ENCODE data around the gene MT1E. TPM values are rescaled to one million over a fixed set of nuclear protein-coding genes. Genes with fewer than 3 reads are reported as not detected.

Gene MT1E
- total RNA-seq, 1 donor, result 105 TPM

- no peak overlapping the region for H3K4me3 ChIP-seq (ENCODE audit: insufficient read depth, low read length)
- no peak for DNase-seq (ENCODE audit: insufficient read length, low spot score, missing footprints)
- TF ChIP-seq, protein P1, sequence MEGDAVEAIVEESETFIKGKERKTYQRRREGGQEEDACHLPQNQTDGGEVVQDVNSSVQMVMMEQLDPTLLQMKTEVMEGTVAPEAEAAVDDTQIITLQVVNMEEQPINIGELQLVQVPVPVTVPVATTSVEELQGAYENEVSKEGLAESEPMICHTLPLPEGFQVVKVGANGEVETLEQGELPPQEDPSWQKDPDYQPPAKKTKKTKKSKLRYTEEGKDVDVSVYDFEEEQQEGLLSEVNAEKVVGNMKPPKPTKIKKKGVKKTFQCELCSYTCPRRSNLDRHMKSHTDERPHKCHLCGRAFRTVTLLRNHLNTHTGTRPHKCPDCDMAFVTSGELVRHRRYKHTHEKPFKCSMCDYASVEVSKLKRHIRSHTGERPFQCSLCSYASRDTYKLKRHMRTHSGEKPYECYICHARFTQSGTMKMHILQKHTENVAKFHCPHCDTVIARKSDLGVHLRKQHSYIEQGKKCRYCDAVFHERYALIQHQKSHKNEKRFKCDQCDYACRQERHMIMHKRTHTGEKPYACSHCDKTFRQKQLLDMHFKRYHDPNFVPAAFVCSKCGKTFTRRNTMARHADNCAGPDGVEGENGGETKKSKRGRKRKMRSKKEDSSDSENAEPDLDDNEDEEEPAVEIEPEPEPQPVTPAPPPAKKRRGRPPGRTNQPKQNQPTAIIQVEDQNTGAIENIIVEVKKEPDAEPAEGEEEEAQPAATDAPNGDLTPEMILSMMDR (IDR thresholded peaks at IDR 0.05; ENCODE audit: extremely low read depth, low read depth, low read length), result no peak
- H3K9me3 ChIP-seq (ENCODE audit: low read depth, low read length), result no peaks in the 10 kb centered on the region
- no peak overlapping the region for H3K27ac ChIP-seq (ENCODE audit: low read depth, low read length)
- no peaks in the 10 kb centered on the region for H3K36me3 ChIP-seq (ENCODE audit: insufficient read depth, low read length)
- no peak overlapping the region for H3K4me2 ChIP-seq (ENCODE audit: insufficient read depth, low read length)
- H3K4me1 ChIP-seq (ENCODE audit: insufficient read depth, low read length), result peaks cover 21% of the 10 kb centered on the region
- peaks cover 4% of the 10 kb centered on the region for H4K20me1 ChIP-seq (ENCODE audit: insufficient read depth, low read length)
- H3K27me3 ChIP-seq (ENCODE audit: insufficient read depth, low read length), result peaks cover 2% of the 10 kb centered on the region
- H3K79me2 ChIP-seq (ENCODE audit: insufficient read depth, low read length), result peaks cover 14% of the 10 kb centered on the region
- no peak overlapping the region for H2AFZ ChIP-seq (ENCODE audit: low read length)
Measured at GRCh38 chr16:56630134-56630533, 4.6 kb downstream of the MT1E start.

DNA sequence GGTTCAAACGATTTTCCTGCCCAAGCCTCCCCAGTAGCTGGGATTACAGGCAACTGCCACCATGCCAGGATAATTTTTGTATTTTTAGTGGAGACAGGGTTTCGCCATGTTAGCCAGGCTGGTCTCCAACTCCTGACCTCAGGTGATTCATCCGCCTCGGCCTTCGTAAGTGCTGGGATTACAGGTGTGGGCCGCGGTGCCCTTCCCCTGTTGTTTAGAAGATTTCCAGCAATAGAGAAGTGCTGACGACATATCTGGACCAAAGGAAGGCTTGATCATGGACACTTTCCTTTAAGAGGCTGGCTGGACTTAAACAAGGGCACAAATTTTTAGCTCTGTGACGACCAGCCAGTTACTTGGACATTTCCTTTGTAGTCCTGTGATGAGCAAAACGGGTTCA lies 5.6 kb downstream of the MT1E start:
- H2AFZ ChIP-seq (ENCODE audit: low read length), result no peak overlapping the region
- H3K27me3 ChIP-seq (ENCODE audit: insufficient read depth, low read length), result peaks cover 2% of the 10 kb centered on the region
- peaks cover 2% of the 10 kb centered on the region for H4K20me1 ChIP-seq (ENCODE audit: insufficient read depth, low read length)
- H3K4me2 ChIP-seq (ENCODE audit: insufficient read depth, low read length), result no peak overlapping the region
- DNase-seq (ENCODE audit: insufficient read length, low spot score, missing footprints), result no peak
- peaks cover 6% of the 10 kb centered on the region for H3K79me2 ChIP-seq (ENCODE audit: insufficient read depth, low read length)
- TF ChIP-seq, protein P1 (IDR thresholded peaks at IDR 0.05; ENCODE audit: extremely low read depth, low read depth, low read length), result no peak
- no peaks in the 10 kb centered on the region for H3K9me3 ChIP-seq (ENCODE audit: low read depth, low read length)
- H3K4me3 ChIP-seq (ENCODE audit: insufficient read depth, low read length), result no peak overlapping the region
- no peaks in the 10 kb centered on the region for H3K36me3 ChIP-seq (ENCODE audit: insufficient read depth, low read length)
- peaks cover 17% of the 10 kb centered on the region for H3K4me1 ChIP-seq (ENCODE audit: insufficient read depth, low read length)
- H3K27ac ChIP-seq (ENCODE audit: low read depth, low read length), result no peak overlapping the region

- H3K4me2 ChIP-seq (ENCODE audit: insufficient read depth, low read length), result peak overlapping the region; percentile 87
- TF ChIP-seq, protein P1 (IDR thresholded peaks at IDR 0.05; ENCODE audit: extremely low read depth, low read depth, low read length), result no peak
- peak overlapping the region; percentile 96 for H2AFZ ChIP-seq (ENCODE audit: low read length)
- no peaks in the 10 kb centered on the region for H3K9me3 ChIP-seq (ENCODE audit: low read depth, low read length)
- no peaks in the 10 kb centered on the region for H3K79me2 ChIP-seq (ENCODE audit: insufficient read depth, low read length)
- H3K36me3 ChIP-seq (ENCODE audit: insufficient read depth, low read length), result no peaks in the 10 kb centered on the region
- peak overlapping the region; percentile 75 for H3K4me3 ChIP-seq (ENCODE audit: insufficient read depth, low read length)
- H4K20me1 ChIP-seq (ENCODE audit: insufficient read depth, low read length), result no peaks in the 10 kb centered on the region
- no peak overlapping the region for H3K27ac ChIP-seq (ENCODE audit: low read depth, low read length)
- H3K4me1 ChIP-seq (ENCODE audit: insufficient read depth, low read length), result peaks cover 11% of the 10 kb centered on the region
- H3K27me3 ChIP-seq (ENCODE audit: insufficient read depth, low read length), result peaks cover 2% of the 10 kb centered on the region
- no peak for DNase-seq (ENCODE audit: insufficient read length, low spot score, missing footprints)
Measured at GRCh38 chr16:56631832-56632155, 6.2 kb downstream of the MT1E start.

DNA sequence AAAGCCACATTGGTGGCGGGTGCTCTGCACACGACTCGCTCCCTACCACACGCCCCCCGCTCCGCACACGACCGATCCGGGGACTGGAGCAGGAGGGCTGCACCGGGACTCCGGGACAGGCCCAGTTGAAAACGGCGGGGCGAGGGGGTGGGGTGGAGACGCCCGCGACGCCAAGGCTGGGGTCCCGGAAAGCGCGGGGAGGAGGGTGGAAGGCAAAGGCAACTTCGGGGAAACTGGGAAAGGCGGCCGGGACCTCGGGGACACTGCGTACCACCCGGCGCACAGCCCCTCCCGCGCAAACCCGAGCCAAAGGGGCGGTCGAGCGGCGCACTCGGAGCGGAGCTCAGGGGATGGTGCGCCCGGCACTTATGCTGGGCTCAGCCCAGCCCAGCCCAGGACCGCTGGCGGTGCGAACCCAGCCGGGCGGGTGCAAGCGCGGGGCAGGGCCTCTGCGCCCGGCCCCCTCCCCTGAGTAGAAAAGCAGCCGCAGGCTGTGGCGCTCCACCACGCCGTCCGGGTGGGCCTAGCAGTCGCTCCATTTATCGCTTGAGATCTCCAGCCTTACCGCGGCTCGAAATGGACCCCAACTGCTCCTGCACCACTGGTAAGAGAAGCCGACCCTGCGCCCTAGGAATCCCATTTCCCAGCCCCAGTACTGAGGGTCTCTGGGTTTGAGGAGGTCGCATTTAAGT lies 6.7 kb downstream of the MT1E start, which contains the start of gene MT1M:
Gene MT1M, plus strand, starts transcription at position 504 of the 692 bp plus-strand sequence. Its CDS starts 73 bp downstream, at position 577.
- no peaks in the 10 kb centered on the region for H3K9me3 ChIP-seq (ENCODE audit: low read depth, low read length)
- no peak within 1 kb of the TSS for H3K27ac ChIP-seq (ENCODE audit: low read depth, low read length)
- H3K36me3 ChIP-seq (ENCODE audit: insufficient read depth, low read length), result no peaks in the 10 kb centered on the region
- H4K20me1 ChIP-seq (ENCODE audit: insufficient read depth, low read length), result no peaks in the 10 kb centered on the region
- H3K27me3 ChIP-seq (ENCODE audit: insufficient read depth, low read length), result peaks cover 2% of the 10 kb centered on the region
- peak within 1 kb of the TSS; percentile 75 for H3K4me3 ChIP-seq (ENCODE audit: insufficient read depth, low read length)
- peak; percentile 93 for DNase-seq (ENCODE audit: insufficient read length, low spot score, missing footprints)
- TF ChIP-seq, protein P1 (IDR thresholded peaks at IDR 0.05; ENCODE audit: extremely low read depth, low read depth, low read length), result no peak
- H2AFZ ChIP-seq (ENCODE audit: low read length), result peak within 1 kb of the TSS; percentile 96
- no peaks in the 10 kb centered on the region for H3K79me2 ChIP-seq (ENCODE audit: insufficient read depth, low read length)
- peak within 1 kb of the TSS; percentile 87 for H3K4me2 ChIP-seq (ENCODE audit: insufficient read depth, low read length)
- H3K4me1 ChIP-seq (ENCODE audit: insufficient read depth, low read length), result peaks cover 7% of the 10 kb centered on the region

All from osteoblast (primary cell).